DND-41 (cell line): ENCODE data around the gene CYP27A1.

ENCODE experiments used
- ATAC-seq: fragments of 200-7000 bp; cut with Tn5 transposase; 3 replicates; pipeline ENCODE4 v1.9.1; 2021; ENCODE audit warnings: low read depth; ENCODE audit not compliant: insufficient read depth
- DNase-seq: peaks from one replicate; pipeline ENCODE4 v3.0.0-alpha.2; 2020
- H2AFZ ChIP-seq: 2 replicates; pipeline ENCODE4 v1.6.0; 2012; ENCODE audit warnings: low read depth, low read length
- H3K27ac ChIP-seq: 2 replicates; pipeline ENCODE4 v1.5.1; 2012; ENCODE audit warnings: low read length, inconsistent platforms
- H3K27me3 ChIP-seq: fragments of 200-600 bp; sonication (generic); 2 replicates; pipeline ENCODE4 v1.6.0; 2012; ENCODE audit warnings: low read length, mild to moderate bottlenecking, inconsistent platforms; ENCODE audit not compliant: insufficient read depth, poor library complexity
- H3K36me3 ChIP-seq: 2 replicates; pipeline ENCODE4 v1.5.1; 2012; ENCODE audit warnings: low read length, inconsistent platforms; ENCODE audit not compliant: insufficient read depth
- H3K4me1 ChIP-seq: 2 replicates; pipeline ENCODE4 v1.5.1; 2012; ENCODE audit warnings: mild to moderate bottlenecking, low read length; ENCODE audit not compliant: insufficient read depth
- H3K4me2 ChIP-seq: 2 replicates; pipeline ENCODE4 v1.6.0; 2012; ENCODE audit warnings: mild to moderate bottlenecking, moderate library complexity, low read length, inconsistent platforms; ENCODE audit not compliant: insufficient read depth
- H3K4me3 ChIP-seq, 2 experiments: fragments of 200-600 bp in 1 of 2; shearing (Covaris generic) in 1 of 2; 2 replicates each; pipeline ENCODE4 v1.5.1; 2012 to 2016; ENCODE audit warnings: inconsistent platforms in 2 of 2, low read length in 2 of 2, mild to moderate bottlenecking in 2 of 2, low read depth in 1 of 2, moderate library complexity in 1 of 2
- H3K79me2 ChIP-seq: 2 replicates; pipeline ENCODE4 v1.6.0; 2012; ENCODE audit warnings: low read length, inconsistent platforms; ENCODE audit not compliant: insufficient read depth
- H3K9ac ChIP-seq: 2 replicates; pipeline ENCODE4 v1.6.0; 2012; ENCODE audit warnings: low read depth, mild to moderate bottlenecking, inconsistent platforms, low read length, moderate library complexity
- H3K9me3 ChIP-seq: 2 replicates; pipeline ENCODE4 v1.5.1; 2012; ENCODE audit warnings: low read length, moderate library complexity, mild to moderate bottlenecking, inconsistent platforms; ENCODE audit not compliant: insufficient read depth, severe bottlenecking
- H4K20me1 ChIP-seq: 2 replicates; pipeline ENCODE4 v1.6.0; 2012; ENCODE audit warnings: low read length; ENCODE audit not compliant: insufficient read depth
- CTCF ChIP-seq: IDR thresholded peaks from 2 replicates; pipeline ENCODE4 v1.5.1; 2012; ENCODE audit warnings: borderline replicate concordance, low read length, moderate library complexity, mild to moderate bottlenecking; ENCODE audit not compliant: poor library complexity, severe bottlenecking; ENCODE audit errors: extremely low read depth
- EZH2 ChIP-seq: IDR thresholded peaks from 3 replicates; pipeline ENCODE4 v1.6.1; 2012; ENCODE audit warnings: borderline replicate concordance, low read depth, mild to moderate bottlenecking, moderate library complexity, low read length, inconsistent platforms; ENCODE audit not compliant: severe bottlenecking

The CYP27A1 gene

GRCh38 chr2:218811382-218811781, 29.4 kb downstream of the CYP27A1 start:
- ATAC-seq (no peak), DNase-seq (no peak)
- H2AFZ ChIP-seq: no peak overlapping the region

GRCh38 chr2:218812096-218812815, 30.3 kb downstream of the CYP27A1 start:
- Histone ChIP-seq H3K27ac (no peak overlapping the region), H3K4me2 (no peak overlapping the region), H3K79me2 (no peaks in the 10 kb centered on the region), H3K36me3 (no peaks in the 10 kb centered on the region), H4K20me1 (no peaks in the 10 kb centered on the region), H3K4me1 (no peaks in the 10 kb centered on the region), H3K9ac (no peak overlapping the region), H3K9me3 (no peaks in the 10 kb centered on the region), H2AFZ (no peak overlapping the region), H3K27me3 (peaks cover 2% of the 10 kb centered on the region), H3K4me3 (no peak overlapping the region)
- TF ChIP-seq EZH2 (no peak), CTCF (no peak)
- no peak for DNase-seq
- ATAC-seq: no peak

More at GRCh38 chr2:218811382-218811781, 29.4 kb downstream of the CYP27A1 start:
- no peak overlapping the region for H3K4me2 ChIP-seq
- no peaks in the 10 kb centered on the region for H3K79me2 ChIP-seq
- no peak overlapping the region for H3K9ac ChIP-seq
- H3K27ac ChIP-seq: no peak overlapping the region
- H3K9me3 ChIP-seq: no peaks in the 10 kb centered on the region
- peaks cover under 1% of the 10 kb centered on the region for H3K27me3 ChIP-seq
- no peak overlapping the region for H3K4me3 ChIP-seq
- no peaks in the 10 kb centered on the region for H3K36me3 ChIP-seq
- no peaks in the 10 kb centered on the region for H4K20me1 ChIP-seq
- TF ChIP-seq CTCF: no peak
- TF ChIP-seq EZH2: no peak
- no peaks in the 10 kb centered on the region for H3K4me1 ChIP-seq

- DNase-seq: no peak
- Histone ChIP-seq H3K4me2 (no peak overlapping the region), H3K4me3 (no peak overlapping the region), H3K27ac (no peak overlapping the region), H3K9ac (no peak overlapping the region), H3K36me3 (no peaks in the 10 kb centered on the region), H3K4me1 (no peaks in the 10 kb centered on the region), H3K27me3 (peaks cover 5% of the 10 kb centered on the region), H2AFZ (no peak overlapping the region), H3K79me2 (no peaks in the 10 kb centered on the region), H3K9me3 (no peaks in the 10 kb centered on the region), H4K20me1 (no peaks in the 10 kb centered on the region)
- no peak for ATAC-seq
- TF ChIP-seq CTCF (no peak), EZH2 (no peak)
Measured at GRCh38 chr2:218812861-218813260, 30.9 kb downstream of the CYP27A1 start.
